Measurements from ENCODE around the gene CYB5B.
"Not testable (repeated sequence)": the region's sequence is repeated elsewhere in the genome, so short reads cannot be mapped to it uniquely, and the experiment has no call there.

Gene CYB5B

GRCh38 chr16:69435977-69436820, 11.8 kb downstream of the CYB5B start:
- no peak for DNase-seq (ENCODE audit: insufficient read length, low spot score)
- no peak for TF ChIP-seq CTCF (IDR thresholded peaks at IDR 0.05; ENCODE audit: insufficient read depth, missing control alignments)
- no peak for FAIRE-seq

- no peak for DNase-seq (ENCODE audit: insufficient read length, low spot score)
- no peak for TF ChIP-seq CTCF (IDR thresholded peaks at IDR 0.05; ENCODE audit: insufficient read depth, missing control alignments)
- FAIRE-seq: no peak
Observed at GRCh38 chr16:69436896-69437295, 12.5 kb downstream of the CYB5B start.

GRCh38 chr16:69438465-69438864, 14.0 kb downstream of the CYB5B start:
- no peak for DNase-seq (ENCODE audit: insufficient read length, low spot score)
- FAIRE-seq: no peak

GRCh38 chr16:69440250-69440649, 15.8 kb downstream of the CYB5B start:
- TF ChIP-seq CTCF (IDR thresholded peaks at IDR 0.05; ENCODE audit: insufficient read depth, missing control alignments): no peak
- no peak for FAIRE-seq
- no peak for DNase-seq (ENCODE audit: insufficient read length, low spot score)

More at GRCh38 chr16:69438465-69438864, 14.0 kb downstream of the CYB5B start:
- no peak for TF ChIP-seq CTCF (IDR thresholded peaks at IDR 0.05; ENCODE audit: insufficient read depth, missing control alignments)

- DNase-seq (ENCODE audit: insufficient read length, low spot score); FAIRE-seq: not testable (repeated sequence)
Observed at GRCh38 chr16:69441030-69441429, 16.6 kb downstream of the CYB5B start.

- DNase-seq (ENCODE audit: insufficient read length, low spot score): no peak
- FAIRE-seq: no peak
- no peak for TF ChIP-seq CTCF (IDR thresholded peaks at IDR 0.05; ENCODE audit: insufficient read depth, missing control alignments)
Observed at GRCh38 chr16:69443927-69444631, 19.7 kb downstream of the CYB5B start.

- FAIRE-seq: no peak
- no peak for DNase-seq (ENCODE audit: insufficient read length, low spot score)
- no peak for TF ChIP-seq CTCF (IDR thresholded peaks at IDR 0.05; ENCODE audit: insufficient read depth, missing control alignments)
Observed at GRCh38 chr16:69444873-69445517, 20.6 kb downstream of the CYB5B start.
